ENCODE data around the gene CIZ1. TPM values are rescaled to one million over a fixed set of nuclear protein-coding genes. Genes with fewer than 3 reads are reported as not detected.
"Not testable (repeated sequence)": the region's sequence is repeated elsewhere in the genome, so short reads cannot be mapped to it uniquely, and the experiment has no call there.

Gene CIZ1
- total and polyA plus RNA-seq, 2 of the 13 experiments (the other 11 are each of a cell fraction or from before 2014, with no cell fraction given): 30.6 to 50.3 TPM

DNA sequence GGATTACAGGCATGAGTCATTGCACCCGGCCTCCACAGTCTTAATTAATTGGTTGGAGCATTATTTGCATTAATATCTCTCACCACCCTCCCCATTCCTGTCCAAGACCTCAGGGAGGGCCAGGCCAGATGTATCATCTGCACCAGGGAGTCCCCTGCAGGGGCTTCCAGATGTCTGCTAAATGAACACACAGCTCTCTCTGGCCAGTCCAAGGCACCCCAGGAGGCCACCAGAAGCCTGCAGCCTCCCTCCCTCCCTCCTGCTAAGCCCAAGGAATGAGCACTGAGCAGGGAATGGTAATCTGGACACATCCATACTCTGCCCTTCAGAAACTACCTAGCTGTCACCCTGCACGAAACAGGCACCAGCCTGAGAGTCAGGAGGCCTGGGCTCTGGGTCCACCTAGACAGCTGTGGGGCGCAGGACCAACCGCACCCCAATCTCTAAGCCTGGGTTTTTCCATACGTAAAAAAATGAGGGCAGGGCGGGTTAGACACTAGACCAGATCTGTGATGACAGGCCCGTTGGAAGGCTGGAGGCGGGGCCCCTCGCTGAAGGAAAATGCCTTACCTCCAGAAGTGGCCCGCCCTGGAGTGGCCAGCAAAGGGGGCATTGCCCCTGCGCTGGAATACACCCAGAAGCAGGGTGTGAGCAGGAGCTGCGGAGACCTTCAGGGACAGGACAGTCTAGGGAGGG is 8.3 kb downstream of the CIZ1 start:
- Histone ChIP-seq H3K4me1 (ENCODE audit: insufficient read depth, low read length) (no peaks in the 10 kb centered on the region), H3K4me3 (replicated peaks in 1 of 3; ENCODE audit: insufficient read depth in 1 of 3, low read depth in 2 of 3, low read length in 3 of 3) (no peak overlapping the region), H3K36me3 (replicated peaks in 1 of 2; ENCODE audit: control insufficient read depth in 1 of 2, insufficient read depth in 2 of 2, low read length in 2 of 2) (peaks cover 14 to 54% of the 10 kb centered on the region in 2 experiments; a peak in 4 of 5 replicates), H3K79me2 (ENCODE audit: insufficient read depth, low read length) (no peaks in the 10 kb centered on the region), H3K27me3 (ENCODE audit: control insufficient read depth in 1 of 2, insufficient read depth in 2 of 2, low read length in 2 of 2) (no peaks in the 10 kb centered on the region), H4K20me1 (ENCODE audit: insufficient read depth, low read length) (no peaks in the 10 kb centered on the region), H3K9ac (ENCODE audit: insufficient read depth, low read depth, low read length) (no peak overlapping the region), H3K9me3 (ENCODE audit: low read length) (no peaks in the 10 kb centered on the region), H3K4me2 (ENCODE audit: low read depth, low read length) (no peak overlapping the region), H2AFZ (ENCODE audit: low read length) (no peak overlapping the region), H3K27ac (ENCODE audit: extremely low read length, insufficient read depth, low read length) (no peak overlapping the region)
- CTCF ChIA-PET (ENCODE audit: low intra/inter-chr PET ratio, low total read pairs): no interaction called here
- ATAC-seq (no peak), FAIRE-seq (no peak), DNase-seq (ENCODE audit: low spot score) (no peak)
- BruUV-seq (replicated peaks): no TSS peak
- in situ Hi-C loops (cut with HindIII; ENCODE audit: extremely low pct_ligation_motif_present, low pct_unique_long_range_greater_than_20kb) (no loop called here), intact Hi-C loops (cut with micrococcal nuclease; ENCODE audit: unreplicated experiment) (no loop called here)
- POLR2A ChIA-PET: interaction anchor here (1.2 kb wide), 1 partner anchor 23 kb away, joined by 8 read pairs; the partner anchor contains the start of gene BBLN
- no peak for TF ChIP-seq KDM6A (CRISPR knock-in tag; IDR thresholded peaks at IDR 0.05; ENCODE audit: low read depth)
- 97% methylated on average over 8 of the region's 12 CpGs for WGBS (ENCODE audit: low lambda C conversion rate)

GRCh38 chr9:128181480-128181879 is 9.9 kb downstream of the CIZ1 start:
- WGBS (ENCODE audit: low lambda C conversion rate): 81% methylated on average over 6 of the region's 12 CpGs
- H3K79me2 ChIP-seq (ENCODE audit: insufficient read depth, low read length); CTCF ChIA-PET (ENCODE audit: low intra/inter-chr PET ratio, low total read pairs); in situ Hi-C loops (cut with HindIII; ENCODE audit: extremely low pct_ligation_motif_present, low pct_unique_long_range_greater_than_20kb); H3K4me3 ChIP-seq (replicated peaks in 1 of 3; ENCODE audit: insufficient read depth in 1 of 3, low read depth in 2 of 3, low read length in 3 of 3); H2AFZ ChIP-seq (ENCODE audit: low read length); FAIRE-seq; H4K20me1 ChIP-seq (ENCODE audit: insufficient read depth, low read length); H3K9ac ChIP-seq (ENCODE audit: insufficient read depth, low read depth, low read length); H3K27ac ChIP-seq (ENCODE audit: extremely low read length, insufficient read depth, low read length); DNase-seq (ENCODE audit: low spot score); BruUV-seq (replicated peaks); H3K9me3 ChIP-seq (ENCODE audit: low read length); H3K27me3 ChIP-seq (ENCODE audit: control insufficient read depth in 1 of 2, insufficient read depth in 2 of 2, low read length in 2 of 2); H3K4me2 ChIP-seq (ENCODE audit: low read depth, low read length); intact Hi-C loops (cut with micrococcal nuclease; ENCODE audit: unreplicated experiment); H3K4me1 ChIP-seq (ENCODE audit: insufficient read depth, low read length); ATAC-seq: not testable (repeated sequence)
- POLR2A ChIA-PET: interaction anchor here (0.6 kb wide), 1 partner anchor 22 kb away, joined by 3 read pairs; no protein-coding TSS in a partner anchor
- peak; percentile 34 for TF ChIP-seq STAG1 (CRISPR knock-in tag; IDR thresholded peaks at IDR 0.05)
- peak; percentile 99 for TF ChIP-seq ZBTB33 (CRISPR knock-in tag; IDR thresholded peaks at IDR 0.05)
- TF ChIP-seq HOXA3 (CRISPR knock-in tag; IDR thresholded peaks at IDR 0.05): 0 out of 2 replicates have a peak, but pooled peaks have one; percentile 30
- TF ChIP-seq ZBTB38 (CRISPR knock-in tag; IDR thresholded peaks at IDR 0.05): peak; percentile 77; the same call in 1 of the 2 replicates
- TF ChIP-seq, protein P1, sequence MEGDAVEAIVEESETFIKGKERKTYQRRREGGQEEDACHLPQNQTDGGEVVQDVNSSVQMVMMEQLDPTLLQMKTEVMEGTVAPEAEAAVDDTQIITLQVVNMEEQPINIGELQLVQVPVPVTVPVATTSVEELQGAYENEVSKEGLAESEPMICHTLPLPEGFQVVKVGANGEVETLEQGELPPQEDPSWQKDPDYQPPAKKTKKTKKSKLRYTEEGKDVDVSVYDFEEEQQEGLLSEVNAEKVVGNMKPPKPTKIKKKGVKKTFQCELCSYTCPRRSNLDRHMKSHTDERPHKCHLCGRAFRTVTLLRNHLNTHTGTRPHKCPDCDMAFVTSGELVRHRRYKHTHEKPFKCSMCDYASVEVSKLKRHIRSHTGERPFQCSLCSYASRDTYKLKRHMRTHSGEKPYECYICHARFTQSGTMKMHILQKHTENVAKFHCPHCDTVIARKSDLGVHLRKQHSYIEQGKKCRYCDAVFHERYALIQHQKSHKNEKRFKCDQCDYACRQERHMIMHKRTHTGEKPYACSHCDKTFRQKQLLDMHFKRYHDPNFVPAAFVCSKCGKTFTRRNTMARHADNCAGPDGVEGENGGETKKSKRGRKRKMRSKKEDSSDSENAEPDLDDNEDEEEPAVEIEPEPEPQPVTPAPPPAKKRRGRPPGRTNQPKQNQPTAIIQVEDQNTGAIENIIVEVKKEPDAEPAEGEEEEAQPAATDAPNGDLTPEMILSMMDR (CRISPR knock-in tag; IDR thresholded peaks at IDR 0.05): peak; percentile 64
- peaks cover 18 to 58% of the 10 kb centered on the region in 2 experiments; a peak in 4 of 5 replicates for H3K36me3 ChIP-seq (replicated peaks in 1 of 2; ENCODE audit: control insufficient read depth in 1 of 2, insufficient read depth in 2 of 2, low read length in 2 of 2)

Measured in HepG2 (cell line).